ENCODE measurements around the gene AGPS. TPM values are rescaled to one million over a fixed set of nuclear protein-coding genes. Genes with fewer than 3 reads are reported as not detected.

AGPS gene
- total RNA-seq, 1 experiment from 2014 or later: 46.7 TPM

- intact Hi-C loops (cut with micrococcal nuclease; ENCODE audit: unreplicated experiment): no loop called here
- Histone ChIP-seq H3K4me3 (ENCODE audit: low read depth, low read length, poor library complexity, severe bottlenecking) (no peak overlapping the region), H3K9me3 (ENCODE audit: low read depth, low read length, poor library complexity, severe bottlenecking) (no peaks in the 10 kb centered on the region), H3K36me3 (ENCODE audit: insufficient read depth, low read length, poor library complexity, severe bottlenecking) (no peaks in the 10 kb centered on the region), H3K27ac (ENCODE audit: low read depth, low read length, poor library complexity, severe bottlenecking) (no peak overlapping the region), H3K4me1 (ENCODE audit: insufficient read depth, low read length, poor library complexity, severe bottlenecking) (peaks cover 19% of the 10 kb centered on the region), H3K27me3 (replicated peaks; ENCODE audit: insufficient read depth, low read depth, low read length, poor library complexity) (no peaks in the 10 kb centered on the region)
- TF ChIP-seq, protein P1, sequence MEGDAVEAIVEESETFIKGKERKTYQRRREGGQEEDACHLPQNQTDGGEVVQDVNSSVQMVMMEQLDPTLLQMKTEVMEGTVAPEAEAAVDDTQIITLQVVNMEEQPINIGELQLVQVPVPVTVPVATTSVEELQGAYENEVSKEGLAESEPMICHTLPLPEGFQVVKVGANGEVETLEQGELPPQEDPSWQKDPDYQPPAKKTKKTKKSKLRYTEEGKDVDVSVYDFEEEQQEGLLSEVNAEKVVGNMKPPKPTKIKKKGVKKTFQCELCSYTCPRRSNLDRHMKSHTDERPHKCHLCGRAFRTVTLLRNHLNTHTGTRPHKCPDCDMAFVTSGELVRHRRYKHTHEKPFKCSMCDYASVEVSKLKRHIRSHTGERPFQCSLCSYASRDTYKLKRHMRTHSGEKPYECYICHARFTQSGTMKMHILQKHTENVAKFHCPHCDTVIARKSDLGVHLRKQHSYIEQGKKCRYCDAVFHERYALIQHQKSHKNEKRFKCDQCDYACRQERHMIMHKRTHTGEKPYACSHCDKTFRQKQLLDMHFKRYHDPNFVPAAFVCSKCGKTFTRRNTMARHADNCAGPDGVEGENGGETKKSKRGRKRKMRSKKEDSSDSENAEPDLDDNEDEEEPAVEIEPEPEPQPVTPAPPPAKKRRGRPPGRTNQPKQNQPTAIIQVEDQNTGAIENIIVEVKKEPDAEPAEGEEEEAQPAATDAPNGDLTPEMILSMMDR (conservative IDR thresholded peaks at IDR 0.05; ENCODE audit: low read depth, low read length): no peak
- no peak for TF ChIP-seq EZH2 (IDR thresholded peaks at IDR 0.05; ENCODE audit: borderline replicate concordance, low read depth, low read length, poor library complexity, severe bottlenecking)
- POLR2A ChIA-PET (ENCODE audit: low non-redundant PET): no interaction called here
- CTCF ChIA-PET: no interaction called here
- no TSS peak for BruUV-seq (replicated peaks)
- no peak for DNase-seq (ENCODE audit: low spot score)
Measured at GRCh38 chr2:177575358-177575757, 182.8 kb downstream of the AGPS start.

- Histone ChIP-seq H3K27ac (ENCODE audit: low read depth, low read length, poor library complexity, severe bottlenecking) (no peak overlapping the region), H3K4me1 (ENCODE audit: insufficient read depth, low read length, poor library complexity, severe bottlenecking) (peaks cover 13% of the 10 kb centered on the region), H3K9me3 (ENCODE audit: low read depth, low read length, poor library complexity, severe bottlenecking) (no peaks in the 10 kb centered on the region), H3K36me3 (ENCODE audit: insufficient read depth, low read length, poor library complexity, severe bottlenecking) (no peaks in the 10 kb centered on the region), H3K27me3 (replicated peaks; ENCODE audit: insufficient read depth, low read depth, low read length, poor library complexity) (no peaks in the 10 kb centered on the region), H3K4me3 (ENCODE audit: low read depth, low read length, poor library complexity, severe bottlenecking) (no peak overlapping the region)
- BruUV-seq (replicated peaks): no TSS peak
- ChIA-PET POLR2A (ENCODE audit: low non-redundant PET) (no interaction called here), CTCF (no interaction called here)
- intact Hi-C loops (cut with micrococcal nuclease; ENCODE audit: unreplicated experiment): no loop called here
- no peak for TF ChIP-seq EZH2 (IDR thresholded peaks at IDR 0.05; ENCODE audit: borderline replicate concordance, low read depth, low read length, poor library complexity, severe bottlenecking)
- TF ChIP-seq, protein P1 (conservative IDR thresholded peaks at IDR 0.05; ENCODE audit: low read depth, low read length): no peak
- DNase-seq (ENCODE audit: low spot score): no peak
Measured at GRCh38 chr2:177577075-177577474, 184.5 kb downstream of the AGPS start.

- CTCF ChIA-PET: no interaction called here
- Histone ChIP-seq H3K4me1 (ENCODE audit: insufficient read depth, low read length, poor library complexity, severe bottlenecking) (no peaks in the 10 kb centered on the region), H3K27ac (ENCODE audit: low read depth, low read length, poor library complexity, severe bottlenecking) (no peak overlapping the region), H3K36me3 (ENCODE audit: insufficient read depth, low read length, poor library complexity, severe bottlenecking) (no peaks in the 10 kb centered on the region), H3K4me3 (ENCODE audit: low read depth, low read length, poor library complexity, severe bottlenecking) (no peak overlapping the region), H3K9me3 (ENCODE audit: low read depth, low read length, poor library complexity, severe bottlenecking) (no peaks in the 10 kb centered on the region), H3K27me3 (replicated peaks; ENCODE audit: insufficient read depth, low read depth, low read length, poor library complexity) (no peaks in the 10 kb centered on the region)
- TF ChIP-seq, protein P1 (conservative IDR thresholded peaks at IDR 0.05; ENCODE audit: low read depth, low read length): no peak
- TF ChIP-seq EZH2 (IDR thresholded peaks at IDR 0.05; ENCODE audit: borderline replicate concordance, low read depth, low read length, poor library complexity, severe bottlenecking): no peak
- no TSS peak for BruUV-seq (replicated peaks)
- DNase-seq (ENCODE audit: low spot score): no peak
- POLR2A ChIA-PET (ENCODE audit: low non-redundant PET): no interaction called here
- intact Hi-C loops (cut with micrococcal nuclease; ENCODE audit: unreplicated experiment): no loop called here
Measured at GRCh38 chr2:177578454-177578853, 185.9 kb downstream of the AGPS start.
